ENCODE measurements around the gene CELF3.

Gene CELF3

DNA sequence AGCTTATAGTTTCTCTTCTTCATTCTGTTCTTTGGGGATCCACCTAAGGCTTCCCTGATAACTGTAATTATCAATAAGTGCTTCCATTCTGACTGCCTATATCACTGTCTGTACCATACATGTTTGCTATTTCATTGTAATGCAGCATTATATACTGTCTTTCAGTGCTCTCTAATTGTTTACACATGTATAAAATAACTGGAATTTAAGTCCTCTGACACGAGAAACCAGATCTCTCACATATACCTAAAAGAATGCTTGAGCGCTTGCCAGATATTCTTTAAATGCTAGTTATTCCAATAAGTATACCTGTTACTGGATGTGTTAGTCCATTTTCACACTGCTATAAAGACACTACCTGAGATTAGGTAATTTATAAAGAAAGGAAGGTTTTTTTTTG, 34.7 kb downstream of the CELF3 start:
- ChIA-PET CTCF (interaction anchor here (1.0 kb wide), 1 partner anchor 11 kb away, joined by 5 read pairs; no protein-coding TSS in a partner anchor), POLR2A (no interaction called here)
- Histone ChIP-seq H3K36me3 (ENCODE audit: control insufficient read depth in 2 of 2, insufficient read depth in 1 of 2, low read length in 2 of 2) (peaks cover 8 to 22% of the 10 kb centered on the region in 2 experiments; a peak in 2 of 3 replicates), H3K4me1 (ENCODE audit: control insufficient read depth, insufficient read depth, low read length) (no peaks in the 10 kb centered on the region), H3K9me3 (ENCODE audit: control insufficient read depth, insufficient read depth, low read depth, low read length) (no peaks in the 10 kb centered on the region), H3K27ac (ENCODE audit: extremely low read depth, low read depth, low read length) (no peak overlapping the region), H3K4me3 (ENCODE audit: low read depth, low read length) (no peak overlapping the region)
- no peak for TF ChIP-seq ZBTB20 (tag by site-specific recombination; IDR thresholded peaks at IDR 0.05)
- TF ChIP-seq ZNF214 (tag by site-specific recombination; IDR thresholded peaks at IDR 0.05; ENCODE audit: borderline replicate concordance): no peak
- TF ChIP-seq ZNF837 (tag by site-specific recombination; IDR thresholded peaks at IDR 0.05): no peak
- no peak for TF ChIP-seq ZNF416 (tag by site-specific recombination; IDR thresholded peaks at IDR 0.05)
- TF ChIP-seq ZNF747 (tag by site-specific recombination; IDR thresholded peaks at IDR 0.05): no peak
- no peak for TF ChIP-seq GLI4 (tag by site-specific recombination; IDR thresholded peaks at IDR 0.05)
- no peak for TF ChIP-seq ZFP69B (tag by site-specific recombination; IDR thresholded peaks at IDR 0.05)
- TF ChIP-seq, protein P1, sequence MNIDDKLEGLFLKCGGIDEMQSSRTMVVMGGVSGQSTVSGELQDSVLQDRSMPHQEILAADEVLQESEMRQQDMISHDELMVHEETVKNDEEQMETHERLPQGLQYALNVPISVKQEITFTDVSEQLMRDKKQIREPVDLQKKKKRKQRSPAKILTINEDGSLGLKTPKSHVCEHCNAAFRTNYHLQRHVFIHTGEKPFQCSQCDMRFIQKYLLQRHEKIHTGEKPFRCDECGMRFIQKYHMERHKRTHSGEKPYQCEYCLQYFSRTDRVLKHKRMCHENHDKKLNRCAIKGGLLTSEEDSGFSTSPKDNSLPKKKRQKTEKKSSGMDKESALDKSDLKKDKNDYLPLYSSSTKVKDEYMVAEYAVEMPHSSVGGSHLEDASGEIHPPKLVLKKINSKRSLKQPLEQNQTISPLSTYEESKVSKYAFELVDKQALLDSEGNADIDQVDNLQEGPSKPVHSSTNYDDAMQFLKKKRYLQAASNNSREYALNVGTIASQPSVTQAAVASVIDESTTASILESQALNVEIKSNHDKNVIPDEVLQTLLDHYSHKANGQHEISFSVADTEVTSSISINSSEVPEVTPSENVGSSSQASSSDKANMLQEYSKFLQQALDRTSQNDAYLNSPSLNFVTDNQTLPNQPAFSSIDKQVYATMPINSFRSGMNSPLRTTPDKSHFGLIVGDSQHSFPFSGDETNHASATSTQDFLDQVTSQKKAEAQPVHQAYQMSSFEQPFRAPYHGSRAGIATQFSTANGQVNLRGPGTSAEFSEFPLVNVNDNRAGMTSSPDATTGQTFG (tag by site-specific recombination; IDR thresholded peaks at IDR 0.05; ENCODE audit: borderline replicate concordance): no peak
- TF ChIP-seq, protein P2, sequence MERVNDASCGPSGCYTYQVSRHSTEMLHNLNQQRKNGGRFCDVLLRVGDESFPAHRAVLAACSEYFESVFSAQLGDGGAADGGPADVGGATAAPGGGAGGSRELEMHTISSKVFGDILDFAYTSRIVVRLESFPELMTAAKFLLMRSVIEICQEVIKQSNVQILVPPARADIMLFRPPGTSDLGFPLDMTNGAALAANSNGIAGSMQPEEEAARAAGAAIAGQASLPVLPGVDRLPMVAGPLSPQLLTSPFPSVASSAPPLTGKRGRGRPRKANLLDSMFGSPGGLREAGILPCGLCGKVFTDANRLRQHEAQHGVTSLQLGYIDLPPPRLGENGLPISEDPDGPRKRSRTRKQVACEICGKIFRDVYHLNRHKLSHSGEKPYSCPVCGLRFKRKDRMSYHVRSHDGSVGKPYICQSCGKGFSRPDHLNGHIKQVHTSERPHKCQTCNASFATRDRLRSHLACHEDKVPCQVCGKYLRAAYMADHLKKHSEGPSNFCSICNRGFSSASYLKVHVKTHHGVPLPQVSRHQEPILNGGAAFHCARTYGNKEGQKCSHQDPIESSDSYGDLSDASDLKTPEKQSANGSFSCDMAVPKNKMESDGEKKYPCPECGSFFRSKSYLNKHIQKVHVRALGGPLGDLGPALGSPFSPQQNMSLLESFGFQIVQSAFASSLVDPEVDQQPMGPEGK (tag by site-specific recombination; IDR thresholded peaks at IDR 0.05): no peak
- TF ChIP-seq YY1 (tag by site-specific recombination; IDR thresholded peaks at IDR 0.05): no peak
- TF ChIP-seq ZNF175 (tag by site-specific recombination; IDR thresholded peaks at IDR 0.05): no peak
- TF ChIP-seq, protein P3, sequence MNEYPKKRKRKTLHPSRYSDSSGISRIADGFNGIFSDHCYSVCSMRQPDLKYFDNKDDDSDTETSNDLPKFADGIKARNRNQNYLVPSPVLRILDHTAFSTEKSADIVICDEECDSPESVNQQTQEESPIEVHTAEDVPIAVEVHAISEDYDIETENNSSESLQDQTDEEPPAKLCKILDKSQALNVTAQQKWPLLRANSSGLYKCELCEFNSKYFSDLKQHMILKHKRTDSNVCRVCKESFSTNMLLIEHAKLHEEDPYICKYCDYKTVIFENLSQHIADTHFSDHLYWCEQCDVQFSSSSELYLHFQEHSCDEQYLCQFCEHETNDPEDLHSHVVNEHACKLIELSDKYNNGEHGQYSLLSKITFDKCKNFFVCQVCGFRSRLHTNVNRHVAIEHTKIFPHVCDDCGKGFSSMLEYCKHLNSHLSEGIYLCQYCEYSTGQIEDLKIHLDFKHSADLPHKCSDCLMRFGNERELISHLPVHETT (tag by site-specific recombination; IDR thresholded peaks at IDR 0.05): no peak
- no peak for TF ChIP-seq ZNF248 (tag by site-specific recombination; IDR thresholded peaks at IDR 0.05)
- TF ChIP-seq ZNF677 (tag by site-specific recombination; IDR thresholded peaks at IDR 0.05): no peak
- no peak for TF ChIP-seq MYNN (tag by site-specific recombination; IDR thresholded peaks at IDR 0.05; ENCODE audit: borderline replicate concordance)
- TF ChIP-seq ZNF48 (tag by site-specific recombination; IDR thresholded peaks at IDR 0.05): no peak
- TF ChIP-seq, protein P4, sequence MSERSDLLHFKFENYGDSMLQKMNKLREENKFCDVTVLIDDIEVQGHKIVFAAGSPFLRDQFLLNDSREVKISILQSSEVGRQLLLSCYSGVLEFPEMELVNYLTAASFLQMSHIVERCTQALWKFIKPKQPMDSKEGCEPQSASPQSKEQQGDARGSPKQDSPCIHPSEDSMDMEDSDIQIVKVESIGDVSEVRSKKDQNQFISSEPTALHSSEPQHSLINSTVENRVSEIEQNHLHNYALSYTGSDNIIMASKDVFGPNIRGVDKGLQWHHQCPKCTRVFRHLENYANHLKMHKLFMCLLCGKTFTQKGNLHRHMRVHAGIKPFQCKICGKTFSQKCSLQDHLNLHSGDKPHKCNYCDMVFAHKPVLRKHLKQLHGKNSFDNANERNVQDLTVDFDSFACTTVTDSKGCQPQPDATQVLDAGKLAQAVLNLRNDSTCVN (tag by site-specific recombination; optimal IDR thresholded peaks at IDR 0.05): no peak

DNA sequence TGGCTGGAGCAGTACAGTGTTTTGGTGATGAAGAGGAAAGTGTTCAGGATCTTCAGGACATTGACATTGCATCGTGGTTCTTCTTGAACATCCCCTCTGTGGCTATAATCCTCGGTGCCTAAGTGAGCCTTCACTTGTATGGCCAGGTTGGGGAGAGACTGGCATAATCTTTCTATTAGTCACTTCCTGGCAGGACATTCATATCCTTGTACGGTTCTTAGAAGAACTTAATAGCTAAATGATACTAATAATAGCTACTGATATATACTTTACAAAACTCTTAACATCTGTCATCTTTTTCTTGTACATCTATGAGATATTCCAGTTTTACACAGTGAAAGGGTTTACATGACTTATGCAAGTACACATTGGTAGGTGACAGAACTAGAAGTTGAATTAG, 35.8 kb downstream of the CELF3 start:
- no peak overlapping the region for H3K27ac ChIP-seq (ENCODE audit: extremely low read depth, low read depth, low read length)
- H3K4me3 ChIP-seq (ENCODE audit: low read depth, low read length): no peak overlapping the region
- H3K9me3 ChIP-seq (ENCODE audit: control insufficient read depth, insufficient read depth, low read depth, low read length): no peaks in the 10 kb centered on the region
- CTCF ChIA-PET: interaction anchor here (0.6 to 1.2 kb wide), 3 partner anchors 11 to 258 kb away, joined by 3 to 7 read pairs (median 3); no protein-coding TSS in a partner anchor
- POLR2A ChIA-PET: interaction anchor here (0.6 to 1.2 kb wide), 4 partner anchors 61 to 132 kb away, joined by 3 read pairs; no protein-coding TSS in a partner anchor
- H3K4me1 ChIP-seq (ENCODE audit: control insufficient read depth, insufficient read depth, low read length): no peaks in the 10 kb centered on the region
- H3K36me3 ChIP-seq (ENCODE audit: control insufficient read depth in 2 of 2, insufficient read depth in 1 of 2, low read length in 2 of 2): peaks cover 8 to 20% of the 10 kb centered on the region in 2 experiments; a peak in 2 of 3 replicates
- TF ChIP-seq ZNF214 (tag by site-specific recombination; IDR thresholded peaks at IDR 0.05; ENCODE audit: borderline replicate concordance) (no peak), ZBTB1 (tag by site-specific recombination; IDR thresholded peaks at IDR 0.05) (no peak), ZNF221 (tag by site-specific recombination; IDR thresholded peaks at IDR 0.05; ENCODE audit: borderline replicate concordance) (no peak), ZNF350 (tag by site-specific recombination; IDR thresholded peaks at IDR 0.05) (no peak), SP2 (tag by site-specific recombination; IDR thresholded peaks at IDR 0.05) (no peak), ZNF48 (tag by site-specific recombination; IDR thresholded peaks at IDR 0.05) (no peak), ZNF146 (tag by site-specific recombination; IDR thresholded peaks at IDR 0.05) (no peak)
